Smooth muscle cell (in vitro differentiated cells): ENCODE data around the gene OR1N1. TPM values are rescaled to one million over a fixed set of nuclear protein-coding genes. Genes with fewer than 3 reads are reported as not detected.

Source experiments
- DNase-seq: peaks from one replicate; lab custom pipeline; 2025; ENCODE audit not compliant: unreplicated experiment; lab: John Stamatoyannopoulos, UW
- H2AFZ ChIP-seq: fragments of 200-600 bp; sonication (generic); 2 replicates; pipeline ENCODE4 v1.6.0; 2016; ENCODE audit warnings: antibody characterized with exemption, low read depth, mild to moderate bottlenecking
- H3F3A ChIP-seq: fragments of 200-600 bp; sonication (generic); 2 replicates; pipeline ENCODE4 v1.6.0; 2017; ENCODE audit warnings: antibody characterized with exemption, low read depth
- H3K27ac ChIP-seq: fragments of 200-600 bp; sonication (generic); 2 replicates; pipeline ENCODE4 v1.5.1; 2016; ENCODE audit warnings: low read depth, mild to moderate bottlenecking
- H3K27me3 ChIP-seq: fragments of 200-600 bp; sonication (generic); 2 replicates; pipeline ENCODE4 v1.6.1; 2016; ENCODE audit warnings: low read depth, mild to moderate bottlenecking
- H3K36me3 ChIP-seq: fragments of 200-600 bp; sonication (generic); 2 replicates; pipeline ENCODE4 v1.5.1; 2016; ENCODE audit warnings: low read depth
- H3K4me1 ChIP-seq: fragments of 200-600 bp; sonication (generic); 2 replicates; pipeline ENCODE4 v1.5.1; 2016; ENCODE audit warnings: low read depth
- H3K4me2 ChIP-seq: fragments of 200-600 bp; sonication (generic); 2 replicates; pipeline ENCODE4 v1.6.0; 2016; ENCODE audit warnings: mild to moderate bottlenecking
- H3K4me3 ChIP-seq: fragments of 200-600 bp; sonication (generic); 2 replicates; pipeline ENCODE4 v1.5.1; 2016; ENCODE audit warnings: mild to moderate bottlenecking
- H3K79me2 ChIP-seq: fragments of 200-600 bp; sonication (generic); 2 replicates; pipeline ENCODE4 v1.6.0; 2016; ENCODE audit warnings: low read depth, mild to moderate bottlenecking
- H3K9ac ChIP-seq: fragments of 200-600 bp; sonication (generic); 2 replicates; pipeline ENCODE4 v1.6.0; 2016; ENCODE audit warnings: low read depth
- H3K9me3 ChIP-seq: fragments of 200-600 bp; sonication (generic); replicated peaks from 2 replicates; pipeline ENCODE4 v1.5.1; 2016; ENCODE audit warnings: low read depth
- H4K20me1 ChIP-seq: fragments of 200-600 bp; sonication (generic); 2 replicates; pipeline ENCODE4 v1.6.0; 2016; ENCODE audit warnings: low read depth
- WGBS: methylation state at CpG from one replicate; pipeline ENCODE4 v1.1.7; 2016; ENCODE audit warnings: low lambda C conversion rate; 5-methylcytosine and 5-hydroxymethylcytosine counted together
- polyA plus RNA-seq: library from polyadenylated mRNA; unstranded; fragments of >200 nt; fragmentation: Nextera tagmentation; extraction: Ambion mirVana; gene quantifications from 2 replicates; pipeline ENCODE4 v1.2.1, GENCODE V29; 2016
- total RNA-seq: library from RNA; depleted of rRNA; stranded (reverse); fragments of >200 nt; gene quantifications from 2 replicates; pipeline ENCODE4 v1.2.3, GENCODE V29; 2014
- TF ChIP-seq, protein P1 (sequence below): fragments of 200-600 bp; sonication (generic); IDR thresholded peaks from 2 replicates; pipeline ENCODE4 v1.5.1; 2017; ENCODE audit warnings: borderline replicate concordance, mild to moderate bottlenecking, antibody characterized with exemption; ENCODE audit not compliant: insufficient read depth, poor library complexity, severe bottlenecking

OR1N1 gene
- total and polyA plus RNA-seq, 2 experiments from 2014 or later: not detected

GRCh38 chr9:122510502-122510901 lies 16.6 kb downstream of the OR1N1 start, which contains the start of gene OR1J2:
Gene OR1J2 (plus strand): TSS chr9:122510802. CDS start chr9:122510802, 0 bp downstream.
- Histone ChIP-seq H3K4me3 (no peak within 1 kb of the TSS), H3K4me2 (no peak within 1 kb of the TSS), H3K9me3 (no peaks in the 10 kb centered on the region), H2AFZ (no peak within 1 kb of the TSS), H3K27ac (no peak within 1 kb of the TSS), H4K20me1 (no peaks in the 10 kb centered on the region), H3K27me3 (no peaks in the 10 kb centered on the region), H3K79me2 (no peaks in the 10 kb centered on the region), H3K4me1 (no peaks in the 10 kb centered on the region), H3K9ac (no peak within 1 kb of the TSS), H3K36me3 (no peaks in the 10 kb centered on the region), H3F3A (no peaks in the 10 kb centered on the region)
- no peak for DNase-seq
- TF ChIP-seq, protein P1, sequence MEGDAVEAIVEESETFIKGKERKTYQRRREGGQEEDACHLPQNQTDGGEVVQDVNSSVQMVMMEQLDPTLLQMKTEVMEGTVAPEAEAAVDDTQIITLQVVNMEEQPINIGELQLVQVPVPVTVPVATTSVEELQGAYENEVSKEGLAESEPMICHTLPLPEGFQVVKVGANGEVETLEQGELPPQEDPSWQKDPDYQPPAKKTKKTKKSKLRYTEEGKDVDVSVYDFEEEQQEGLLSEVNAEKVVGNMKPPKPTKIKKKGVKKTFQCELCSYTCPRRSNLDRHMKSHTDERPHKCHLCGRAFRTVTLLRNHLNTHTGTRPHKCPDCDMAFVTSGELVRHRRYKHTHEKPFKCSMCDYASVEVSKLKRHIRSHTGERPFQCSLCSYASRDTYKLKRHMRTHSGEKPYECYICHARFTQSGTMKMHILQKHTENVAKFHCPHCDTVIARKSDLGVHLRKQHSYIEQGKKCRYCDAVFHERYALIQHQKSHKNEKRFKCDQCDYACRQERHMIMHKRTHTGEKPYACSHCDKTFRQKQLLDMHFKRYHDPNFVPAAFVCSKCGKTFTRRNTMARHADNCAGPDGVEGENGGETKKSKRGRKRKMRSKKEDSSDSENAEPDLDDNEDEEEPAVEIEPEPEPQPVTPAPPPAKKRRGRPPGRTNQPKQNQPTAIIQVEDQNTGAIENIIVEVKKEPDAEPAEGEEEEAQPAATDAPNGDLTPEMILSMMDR: no peak
- WGBS: 67% methylated on average over 6 of the region's 6 CpGs

DNA sequence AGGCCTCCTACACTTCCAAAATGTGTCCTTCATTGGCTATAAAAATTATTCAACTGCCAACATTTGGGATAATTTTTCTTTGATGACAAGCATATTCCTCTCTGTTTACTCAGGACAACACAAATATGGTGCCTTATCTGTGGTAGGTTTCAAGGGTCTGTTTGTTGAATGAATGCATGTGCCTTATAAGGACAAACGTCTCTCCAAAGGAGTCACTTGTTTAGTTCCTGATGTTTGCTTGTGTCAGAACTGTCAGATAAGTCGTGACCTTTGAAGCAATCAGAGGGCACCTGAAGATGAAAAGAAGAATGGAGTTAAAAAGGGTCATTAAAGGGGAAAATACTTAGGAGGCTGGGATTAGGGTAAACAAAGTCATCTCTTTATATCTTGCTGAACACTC lies 20.1 kb downstream of the OR1N1 start:
- H3K4me3 ChIP-seq: no peak overlapping the region
- H3K27me3 ChIP-seq: no peaks in the 10 kb centered on the region
- no peak overlapping the region for H2AFZ ChIP-seq
- H3K36me3 ChIP-seq: no peaks in the 10 kb centered on the region
- no peaks in the 10 kb centered on the region for H3F3A ChIP-seq
- H3K79me2 ChIP-seq: no peaks in the 10 kb centered on the region
- H3K27ac ChIP-seq: no peak overlapping the region
- TF ChIP-seq, protein P1: no peak
- no peak overlapping the region for H3K9ac ChIP-seq
- no peak overlapping the region for H3K4me2 ChIP-seq
- no peaks in the 10 kb centered on the region for H3K9me3 ChIP-seq
- H4K20me1 ChIP-seq: no peaks in the 10 kb centered on the region
- H3K4me1 ChIP-seq: no peaks in the 10 kb centered on the region
- no peak for DNase-seq
- WGBS: 47% methylated on average over 2 of the region's 2 CpGs

DNA sequence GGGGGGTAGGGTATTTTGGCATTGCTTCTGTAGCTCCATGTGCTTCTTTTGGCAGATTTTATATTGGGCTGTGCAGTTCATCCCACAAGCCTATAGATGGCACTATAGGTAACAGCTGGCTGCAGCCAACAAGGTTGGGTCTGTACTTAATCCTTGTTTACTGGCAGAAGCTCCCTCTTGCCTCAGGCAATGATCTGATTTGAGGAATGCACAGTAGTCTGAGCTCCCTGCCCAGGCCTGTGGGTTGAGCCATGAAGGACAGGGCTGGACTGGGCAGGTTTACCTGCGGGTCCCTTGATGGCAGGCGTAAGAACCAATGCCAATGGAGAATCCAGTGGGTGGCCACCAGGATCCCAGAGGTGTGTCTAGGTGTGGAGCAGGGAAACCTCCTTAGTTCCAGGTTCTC lies 28.2 kb downstream of the OR1N1 start:
- Histone ChIP-seq H4K20me1 (no peaks in the 10 kb centered on the region), H3K27me3 (no peaks in the 10 kb centered on the region), H3F3A (no peaks in the 10 kb centered on the region), H2AFZ (no peak overlapping the region), H3K36me3 (no peaks in the 10 kb centered on the region), H3K79me2 (no peaks in the 10 kb centered on the region), H3K27ac (no peak overlapping the region), H3K4me2 (no peak overlapping the region), H3K4me1 (no peaks in the 10 kb centered on the region), H3K9me3 (peaks cover 4% of the 10 kb centered on the region), H3K9ac (no peak overlapping the region), H3K4me3 (no peak overlapping the region)
- DNase-seq: no peak
- TF ChIP-seq, protein P1: peak; percentile 22
- 57% methylated on average over 2 of the region's 2 CpGs for WGBS

GRCh38 chr9:122479062-122479461 lies 48.0 kb downstream of the OR1N1 start:
- H2AFZ ChIP-seq: no peak overlapping the region
- no peaks in the 10 kb centered on the region for H3F3A ChIP-seq
- H3K9ac ChIP-seq: no peak overlapping the region
- TF ChIP-seq, protein P1: no peak
- no peaks in the 10 kb centered on the region for H3K36me3 ChIP-seq
- H3K79me2 ChIP-seq: no peaks in the 10 kb centered on the region
- no peak overlapping the region for H3K4me2 ChIP-seq
- WGBS: 86% methylated on average over 5 of the region's 5 CpGs
- no peak for DNase-seq
- peaks cover 4% of the 10 kb centered on the region for H3K9me3 ChIP-seq
- H3K27me3 ChIP-seq: no peaks in the 10 kb centered on the region
- no peaks in the 10 kb centered on the region for H3K4me1 ChIP-seq
- no peak overlapping the region for H3K4me3 ChIP-seq
- no peaks in the 10 kb centered on the region for H4K20me1 ChIP-seq
- H3K27ac ChIP-seq: no peak overlapping the region
